NCI-H2227 (cell line): ENCODE data around the gene ZBTB7C.
A peak's percentile ranks its signal among the peaks of the same experiment; 100 is the strongest.

Experiments used
- DNase-seq: peaks from one replicate; lab custom pipeline; 2025; ENCODE audit not compliant: unreplicated experiment; lab: John Stamatoyannopoulos, UW

The ZBTB7C gene

GRCh38 chr18:48355276-48356115 lies 53.7 kb downstream of the ZBTB7C start:
- DNase-seq = no peak

- no peak for DNase-seq
These were observed 54.4 kb downstream of the ZBTB7C start for GRCh38 chr18:48354746-48355260.

GRCh38 chr18:48352051-48352755 lies 57.0 kb downstream of the ZBTB7C start:
- no peak for DNase-seq

- no peak for DNase-seq
These were observed 57.8 kb downstream of the ZBTB7C start for GRCh38 chr18:48351216-48352050.

- no peak for DNase-seq
These were observed 60.4 kb downstream of the ZBTB7C start for GRCh38 chr18:48348739-48349138.

GRCh38 chr18:48347756-48348326 lies 61.3 kb downstream of the ZBTB7C start:
- no peak for DNase-seq

- no peak for DNase-seq
These were observed 63.6 kb downstream of the ZBTB7C start for GRCh38 chr18:48345596-48345995.

- DNase-seq = peak; percentile 53
These were observed 66.6 kb downstream of the ZBTB7C start for GRCh38 chr18:48342581-48342980.

- DNase-seq = no peak
These were observed 67.1 kb downstream of the ZBTB7C start for GRCh38 chr18:48342125-48342524.

GRCh38 chr18:48340560-48340959 lies 68.6 kb downstream of the ZBTB7C start:
- peak; percentile 60 for DNase-seq

GRCh38 chr18:48339692-48340091 lies 69.5 kb downstream of the ZBTB7C start:
- DNase-seq = no peak

GRCh38 chr18:48338915-48339314 lies 70.3 kb downstream of the ZBTB7C start:
- DNase-seq = no peak

GRCh38 chr18:48337053-48337452 lies 72.1 kb downstream of the ZBTB7C start:
- DNase-seq = no peak

- DNase-seq = no peak
These were observed 72.9 kb downstream of the ZBTB7C start for GRCh38 chr18:48336332-48336731.

GRCh38 chr18:48335829-48336228 lies 73.4 kb downstream of the ZBTB7C start:
- no peak for DNase-seq

- DNase-seq = no peak
These were observed 74.3 kb downstream of the ZBTB7C start for GRCh38 chr18:48334845-48335244.

- DNase-seq = peak; percentile 20
These were observed 75.6 kb downstream of the ZBTB7C start for GRCh38 chr18:48333563-48333962.

- no peak for DNase-seq
These were observed 78.9 kb downstream of the ZBTB7C start for GRCh38 chr18:48330016-48330991.

- DNase-seq = no peak
These were observed 80.5 kb downstream of the ZBTB7C start for GRCh38 chr18:48328473-48329210.
